ENCODE data around the gene KIF20A.
A peak's percentile ranks its signal among the peaks of the same experiment; 100 is the strongest.
"Not testable (repeated sequence)": the region's sequence is repeated elsewhere in the genome, so short reads cannot be mapped to it uniquely, and the experiment has no call there.

KIF20A gene

GRCh38 chr5:138186002-138186447 lies 7.1 kb downstream of the KIF20A start:
- H3K27ac ChIP-seq = no peak overlapping the region
- TF ChIP-seq CTCF (conservative IDR thresholded peaks at IDR 0.05) = no peak
- no peak for TF ChIP-seq ZFX (IDR thresholded peaks at IDR 0.05)

- H3K27ac ChIP-seq = no peak overlapping the region
- no peak for TF ChIP-seq CTCF (conservative IDR thresholded peaks at IDR 0.05)
- TF ChIP-seq ZFX (IDR thresholded peaks at IDR 0.05) = no peak
Observed at GRCh38 chr5:138188626-138189025, 9.7 kb downstream of the KIF20A start.

DNA sequence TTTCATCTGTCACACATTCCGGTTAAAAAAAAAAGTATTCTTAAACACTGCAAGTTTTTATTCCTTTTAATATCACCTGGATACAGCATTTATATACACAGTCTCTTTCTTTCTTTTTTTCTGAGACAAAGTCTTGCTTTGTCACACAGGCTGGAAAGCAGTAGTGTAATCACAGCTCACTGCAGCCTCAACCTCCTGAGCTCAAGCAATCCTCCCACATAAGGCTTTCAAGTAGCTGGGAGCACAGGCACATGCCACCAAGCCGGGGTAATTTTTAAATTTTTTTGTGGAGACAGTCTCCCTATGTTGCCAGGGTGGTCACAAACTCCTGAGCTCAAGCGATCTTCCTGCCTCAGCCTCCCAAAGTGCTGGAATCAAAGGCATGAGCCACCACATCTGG lies 13.9 kb downstream of the KIF20A start:
- TF ChIP-seq CTCF (conservative IDR thresholded peaks at IDR 0.05) (no peak), ZFX (IDR thresholded peaks at IDR 0.05) (no peak)
- H3K27ac ChIP-seq = no peak overlapping the region

DNA sequence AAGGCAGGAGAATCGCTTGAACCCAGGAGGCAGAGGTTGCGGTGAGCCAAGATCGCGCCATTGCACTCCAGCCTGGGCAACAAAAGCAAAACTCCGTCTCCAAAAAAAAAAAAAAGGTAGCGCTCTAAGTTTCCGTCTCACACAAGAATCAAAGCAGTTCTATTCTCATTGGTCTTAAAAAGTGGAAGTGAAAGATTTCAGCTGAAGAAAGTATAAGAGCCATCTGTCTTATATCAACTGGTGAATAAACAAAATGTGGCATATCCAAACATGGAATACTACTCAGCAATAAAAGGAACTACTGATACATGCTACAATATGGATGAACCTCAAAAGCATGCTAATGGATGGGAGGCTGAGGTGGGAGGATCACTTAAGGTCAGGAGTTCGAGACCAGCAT lies 14.9 kb downstream of the KIF20A start:
- H3K27ac ChIP-seq = not testable (repeated sequence)

GRCh38 chr5:138210985-138211384 lies 32.1 kb downstream of the KIF20A start:
- TF ChIP-seq ZFX (IDR thresholded peaks at IDR 0.05) = no peak
- TF ChIP-seq CTCF (conservative IDR thresholded peaks at IDR 0.05) = no peak

GRCh38 chr5:138212828-138213160 lies 33.9 kb downstream of the KIF20A start:
- H3K27ac ChIP-seq = peak overlapping the region; percentile 74
- TF ChIP-seq ZFX (IDR thresholded peaks at IDR 0.05) (no peak), CTCF (conservative IDR thresholded peaks at IDR 0.05) (no peak)

More at GRCh38 chr5:138210985-138211384, 32.1 kb downstream of the KIF20A start:
- H3K27ac ChIP-seq = no peak overlapping the region

DNA sequence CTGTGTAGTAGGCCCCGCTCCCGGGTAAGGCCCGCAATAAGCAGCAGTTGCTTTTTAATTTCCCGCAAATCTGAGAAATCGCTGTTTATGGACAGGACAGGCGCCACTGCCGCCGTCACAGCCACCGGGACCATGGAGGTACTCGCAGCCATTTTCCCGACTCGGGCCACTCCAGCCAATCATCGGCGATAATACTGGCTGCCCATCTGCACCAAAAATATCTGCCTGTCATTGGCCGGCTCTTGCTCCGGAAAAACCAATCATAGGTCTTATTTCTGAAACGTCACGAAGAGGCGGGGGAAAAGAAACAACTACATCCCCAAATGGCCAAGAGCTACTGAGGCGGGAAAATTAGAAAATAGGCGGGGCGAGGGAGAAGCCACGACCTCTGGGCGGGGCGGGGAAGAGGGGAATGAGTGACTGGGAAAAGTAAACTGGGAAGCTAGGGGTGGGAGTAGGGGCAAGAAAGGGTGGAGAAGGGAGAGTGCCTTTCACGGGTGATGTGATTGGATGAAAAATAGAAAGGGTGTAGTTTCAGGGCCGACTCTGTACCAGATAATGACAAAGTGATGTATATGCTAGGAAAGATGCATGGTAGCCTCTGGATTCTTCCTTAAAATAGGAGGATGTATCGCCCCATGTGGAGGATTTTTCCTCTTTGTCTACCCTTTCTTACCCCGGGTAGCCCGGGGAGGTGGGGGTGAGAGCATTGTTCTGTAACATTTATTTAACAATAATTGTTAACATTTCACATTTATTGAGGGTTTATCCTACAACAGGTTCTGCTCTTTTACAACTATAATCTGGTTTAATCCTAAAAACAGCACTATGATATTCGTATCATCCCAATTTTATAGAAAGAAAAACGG lies 34.5 kb downstream of the KIF20A start, which contains the start of gene CDC23:
Gene CDC23 (minus strand): TSS at position 163 of the 869 bp plus-strand sequence. CDS start 11 bp downstream, at position 152.
- TF ChIP-seq CTCF (conservative IDR thresholded peaks at IDR 0.05) (no peak), ZFX (IDR thresholded peaks at IDR 0.05) (no peak)
- peak within 1 kb of the TSS; percentile 74 for H3K27ac ChIP-seq

DNA sequence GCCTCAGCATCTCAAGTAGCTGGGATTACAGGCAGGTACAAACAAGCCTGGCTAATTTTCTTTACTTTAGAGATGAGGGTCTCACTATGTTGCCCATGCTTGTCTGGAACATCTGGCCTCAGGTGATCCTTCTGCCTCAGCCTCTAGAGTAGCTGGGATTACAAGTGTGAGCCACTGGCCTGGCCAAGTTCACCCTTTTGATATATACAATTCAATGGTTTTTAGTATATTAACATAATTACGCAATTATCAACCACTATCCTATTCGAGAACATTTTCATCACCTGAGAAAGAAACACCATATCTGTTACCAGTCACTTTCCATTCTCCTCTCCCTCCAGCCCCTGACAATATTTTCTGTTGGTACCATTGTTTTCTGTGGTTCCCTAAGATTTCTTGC lies 37.9 kb downstream of the KIF20A start:
- no peak for TF ChIP-seq CTCF (conservative IDR thresholded peaks at IDR 0.05)
- TF ChIP-seq ZFX (IDR thresholded peaks at IDR 0.05) = no peak
- no peak overlapping the region for H3K27ac ChIP-seq
